Measurements from ENCODE around the gene CLEC16A.
A peak's percentile ranks its signal among the peaks of the same experiment; 100 is the strongest.

CLEC16A gene

DNA sequence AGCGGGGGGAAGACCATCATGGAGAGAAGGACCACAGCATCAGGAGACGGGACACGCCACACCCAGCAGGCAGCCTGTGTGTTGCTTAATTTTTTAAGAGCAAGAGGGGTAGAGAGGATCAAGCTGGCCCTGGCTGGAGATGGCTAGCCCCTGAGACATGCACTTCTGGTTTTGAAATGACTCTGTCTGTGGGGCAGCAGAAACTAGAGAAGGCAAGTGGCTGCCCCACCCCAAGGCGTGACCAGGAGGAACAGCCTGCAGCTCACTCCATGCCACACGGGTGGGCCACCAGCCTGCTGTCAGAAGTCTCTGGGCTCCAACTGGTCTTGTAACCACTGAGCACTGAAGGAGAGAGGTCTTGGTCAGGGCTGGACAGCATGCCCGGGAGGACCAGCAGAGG is 236.1 kb downstream of the CLEC16A start:
- peak overlapping the region; percentile 62 for H3K27ac ChIP-seq
- POLR2A ChIA-PET (ENCODE audit: low non-redundant PET), result no interaction called here
- TF ChIP-seq, protein P1, sequence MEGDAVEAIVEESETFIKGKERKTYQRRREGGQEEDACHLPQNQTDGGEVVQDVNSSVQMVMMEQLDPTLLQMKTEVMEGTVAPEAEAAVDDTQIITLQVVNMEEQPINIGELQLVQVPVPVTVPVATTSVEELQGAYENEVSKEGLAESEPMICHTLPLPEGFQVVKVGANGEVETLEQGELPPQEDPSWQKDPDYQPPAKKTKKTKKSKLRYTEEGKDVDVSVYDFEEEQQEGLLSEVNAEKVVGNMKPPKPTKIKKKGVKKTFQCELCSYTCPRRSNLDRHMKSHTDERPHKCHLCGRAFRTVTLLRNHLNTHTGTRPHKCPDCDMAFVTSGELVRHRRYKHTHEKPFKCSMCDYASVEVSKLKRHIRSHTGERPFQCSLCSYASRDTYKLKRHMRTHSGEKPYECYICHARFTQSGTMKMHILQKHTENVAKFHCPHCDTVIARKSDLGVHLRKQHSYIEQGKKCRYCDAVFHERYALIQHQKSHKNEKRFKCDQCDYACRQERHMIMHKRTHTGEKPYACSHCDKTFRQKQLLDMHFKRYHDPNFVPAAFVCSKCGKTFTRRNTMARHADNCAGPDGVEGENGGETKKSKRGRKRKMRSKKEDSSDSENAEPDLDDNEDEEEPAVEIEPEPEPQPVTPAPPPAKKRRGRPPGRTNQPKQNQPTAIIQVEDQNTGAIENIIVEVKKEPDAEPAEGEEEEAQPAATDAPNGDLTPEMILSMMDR (conservative IDR thresholded peaks at IDR 0.05; ENCODE audit: low read depth), result no peak
- DNase-seq (ENCODE audit: low spot score), result no peak
- CTCF ChIA-PET, result interaction anchor here (1.5 kb wide), 1 partner anchor 75 kb away, joined by 4 read pairs; no protein-coding TSS in a partner anchor

DNA sequence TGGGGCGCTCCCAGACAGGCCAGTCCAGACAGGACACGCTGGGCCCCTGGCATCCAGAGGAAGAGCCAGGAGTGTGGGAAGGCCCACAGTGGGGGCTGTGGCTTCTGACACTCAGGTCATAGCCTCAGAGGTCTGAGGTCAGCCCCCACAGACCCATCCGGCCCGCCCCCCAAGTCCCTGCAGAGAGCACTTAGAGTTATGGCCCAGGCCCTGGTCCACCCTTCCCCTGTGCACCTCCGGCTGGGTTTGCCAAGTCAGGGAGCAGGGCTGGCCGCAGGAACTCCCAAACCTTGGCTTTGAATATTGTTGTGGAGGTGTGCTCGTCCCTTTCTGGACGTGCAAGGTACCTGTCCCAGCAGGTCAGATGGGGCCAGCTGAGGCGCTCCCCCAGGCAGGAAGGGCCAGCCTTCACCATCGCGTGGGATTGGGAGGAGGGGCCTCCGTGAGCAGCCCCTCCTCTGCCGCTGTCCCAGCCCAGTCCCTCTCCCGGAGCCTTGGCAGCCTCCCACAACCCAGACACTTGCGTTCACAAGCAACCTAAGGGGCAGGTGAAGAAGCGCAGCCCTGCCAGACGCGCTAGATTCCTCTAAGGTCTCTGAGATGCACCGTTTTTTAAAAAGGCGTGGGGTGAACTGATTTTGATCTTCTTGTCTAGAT is 237.0 kb downstream of the CLEC16A start:
- H3K27ac ChIP-seq, result peak overlapping the region; percentile 62
- TF ChIP-seq, protein P1 (conservative IDR thresholded peaks at IDR 0.05; ENCODE audit: low read depth), result no peak
- POLR2A ChIA-PET (ENCODE audit: low non-redundant PET), result no interaction called here
- CTCF ChIA-PET, result interaction anchor here (1.5 kb wide), 1 partner anchor 74 kb away, joined by 4 read pairs; no protein-coding TSS in a partner anchor
- peak; percentile 12 for DNase-seq (ENCODE audit: low spot score)

DNA sequence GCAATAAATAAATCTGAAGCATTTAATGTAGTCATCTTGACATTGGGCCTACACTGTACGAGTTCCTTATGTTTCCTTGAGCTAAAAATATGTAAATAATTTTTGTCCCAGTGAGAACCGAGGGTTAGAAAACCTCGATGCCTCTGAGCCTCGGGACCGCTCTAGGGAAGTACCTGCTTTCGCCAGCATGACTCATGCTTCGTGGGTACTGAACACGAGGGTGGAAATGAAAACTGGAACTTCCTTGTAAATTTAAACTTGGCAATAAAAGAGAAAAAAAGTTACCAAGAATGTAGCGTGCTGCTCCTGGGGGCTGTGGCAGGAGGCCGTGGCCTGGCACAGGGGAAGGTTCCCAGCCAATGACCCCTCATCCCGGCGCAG is 237.5 kb downstream of the CLEC16A start:
- ChIA-PET POLR2A (ENCODE audit: low non-redundant PET) (no interaction called here), CTCF (interaction anchor here (0.6 to 1.5 kb wide), 2 partner anchors 73 to 103 kb away, joined by 4 read pairs; no protein-coding TSS in a partner anchor)
- H3K27ac ChIP-seq, result peak overlapping the region; percentile 62
- DNase-seq (ENCODE audit: low spot score), result no peak
- TF ChIP-seq, protein P1 (conservative IDR thresholded peaks at IDR 0.05; ENCODE audit: low read depth), result no peak

DNA sequence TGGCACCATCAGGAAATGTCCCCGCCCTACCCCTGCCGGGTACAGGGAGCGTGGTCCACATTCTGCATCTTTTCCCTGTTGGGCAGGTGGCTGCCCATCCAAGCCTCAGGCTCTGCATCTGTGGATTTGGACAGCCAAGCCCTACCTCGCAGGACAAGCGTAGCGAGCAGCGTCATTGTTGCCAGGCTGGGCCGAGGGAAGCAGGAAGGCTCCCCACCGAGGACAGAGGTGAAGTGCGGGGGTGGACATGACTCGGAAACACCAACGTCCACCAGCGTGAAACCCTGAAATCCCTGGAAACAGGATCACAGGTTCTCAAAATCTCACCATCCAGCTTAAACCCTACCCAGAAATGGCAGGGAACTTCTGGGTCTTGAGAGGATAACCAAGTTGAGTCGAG is 238.0 kb downstream of the CLEC16A start:
- DNase-seq (ENCODE audit: low spot score), result no peak
- POLR2A ChIA-PET (ENCODE audit: low non-redundant PET), result no interaction called here
- peak overlapping the region; percentile 62 for H3K27ac ChIP-seq
- CTCF ChIA-PET, result interaction anchor here (0.6 kb wide), 1 partner anchor 102 kb away, joined by 4 read pairs; no protein-coding TSS in a partner anchor
- TF ChIP-seq, protein P1 (conservative IDR thresholded peaks at IDR 0.05; ENCODE audit: low read depth), result no peak

DNA sequence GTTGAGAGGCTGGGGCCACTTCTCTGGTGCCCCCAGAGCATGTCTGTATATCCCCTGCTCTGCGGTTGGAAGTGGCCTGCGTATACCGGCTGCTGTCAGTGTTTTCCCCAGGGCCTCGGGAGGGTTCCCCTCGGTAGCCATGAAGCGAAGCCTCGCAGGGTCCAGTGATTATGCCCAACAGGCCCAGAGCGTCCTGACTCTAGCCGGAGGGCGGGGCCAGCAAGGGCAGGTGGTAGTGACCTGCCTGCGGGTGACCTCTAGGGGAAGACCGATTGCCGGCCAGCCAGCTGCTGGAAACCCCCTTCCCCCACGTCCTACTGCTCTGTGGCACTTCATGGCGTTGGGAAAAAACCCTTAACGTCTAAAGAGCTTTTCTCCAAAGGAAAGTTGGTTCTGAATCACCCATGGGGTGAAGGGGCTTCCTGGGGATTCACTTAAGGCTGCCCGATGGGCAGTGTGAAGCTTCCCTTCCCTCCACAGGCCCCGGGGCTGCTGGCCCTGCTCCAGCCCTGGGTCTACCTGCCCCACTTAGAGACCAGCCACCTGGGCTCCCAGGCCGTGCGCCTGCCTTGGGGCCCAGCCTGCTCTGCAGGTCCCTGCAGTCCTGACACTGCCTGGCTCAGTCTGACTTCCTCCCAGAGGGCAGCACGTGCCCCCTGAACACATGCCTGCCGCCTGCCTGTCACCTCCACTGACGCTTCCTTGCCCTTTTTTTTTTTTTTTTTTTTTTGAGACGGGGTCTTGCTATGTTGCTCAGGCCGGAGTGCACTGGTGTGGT is 238.9 kb downstream of the CLEC16A start:
- DNase-seq (ENCODE audit: low spot score), result no peak
- POLR2A ChIA-PET (ENCODE audit: low non-redundant PET), result no interaction called here
- TF ChIP-seq, protein P1 (conservative IDR thresholded peaks at IDR 0.05; ENCODE audit: low read depth), result no peak
- H3K27ac ChIP-seq, result no peak overlapping the region
- CTCF ChIA-PET, result interaction anchor here (0.6 kb wide), 2 partner anchors 11 to 1082 kb away, joined by 3 read pairs; no protein-coding TSS in a partner anchor

DNA sequence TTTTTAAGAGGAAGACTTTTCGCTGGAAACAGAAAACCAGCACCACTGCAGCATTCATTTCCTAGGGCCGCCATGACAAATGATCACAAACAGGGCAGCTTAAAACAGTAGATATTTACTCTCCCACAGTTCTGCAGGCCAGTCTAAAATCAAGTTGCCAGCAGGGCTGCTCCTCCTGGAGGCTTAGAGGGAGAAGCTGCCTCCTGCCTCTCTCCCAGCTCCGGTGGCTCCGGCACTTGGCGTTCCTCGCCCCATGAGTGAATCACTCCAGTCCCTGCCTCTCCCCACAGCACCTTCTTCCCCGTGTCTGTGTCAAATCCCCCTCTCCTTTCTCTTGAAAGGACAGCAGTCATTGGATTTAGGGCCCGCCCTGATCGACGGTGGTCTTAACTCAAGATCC is 239.6 kb downstream of the CLEC16A start:
- H3K27ac ChIP-seq, result no peak overlapping the region
- POLR2A ChIA-PET (ENCODE audit: low non-redundant PET), result no interaction called here
- DNase-seq (ENCODE audit: low spot score), result no peak
- TF ChIP-seq, protein P1 (conservative IDR thresholded peaks at IDR 0.05; ENCODE audit: low read depth), result no peak
- CTCF ChIA-PET, result interaction anchor here (0.6 kb wide), 1 partner anchor 11 kb away, joined by 3 read pairs; no protein-coding TSS in a partner anchor

Data from RWPE1 (cell line).